ENCODE results near the gene ADK. TPM values are rescaled to one million over a fixed set of nuclear protein-coding genes. Genes with fewer than 3 reads are reported as not detected.

Gene ADK
- total RNA-seq, 1 donor from 2014 or later = 26.2 TPM

DNA sequence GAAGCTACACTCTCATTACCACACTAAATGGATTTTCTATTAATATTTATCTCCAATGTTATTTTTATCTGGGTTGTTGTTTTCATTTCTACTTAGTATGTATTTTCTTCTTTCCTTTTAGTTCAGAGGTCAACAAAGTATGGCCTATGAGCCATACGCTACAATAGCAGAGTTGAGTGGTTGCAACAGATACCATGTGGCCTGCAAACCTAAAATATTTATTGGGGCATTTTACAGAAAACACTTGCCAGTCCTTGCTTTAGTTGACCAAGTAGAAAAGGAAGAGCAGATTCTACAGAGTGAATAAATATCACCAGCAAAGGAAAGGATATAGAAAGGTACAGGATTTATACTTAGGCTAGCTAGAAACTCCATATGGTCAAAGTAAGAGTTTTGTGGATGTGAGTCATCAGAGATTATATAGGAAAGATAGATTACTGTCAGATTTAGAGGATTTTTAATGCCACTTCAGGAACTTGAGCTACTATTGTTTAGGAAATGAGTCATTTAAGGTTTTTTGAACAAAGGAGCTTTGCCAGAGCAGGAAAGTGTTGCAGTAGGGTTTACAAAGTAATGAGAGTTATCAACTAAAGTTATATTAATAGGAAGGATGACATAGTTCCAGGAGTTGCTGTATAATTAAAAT, 352.1 kb downstream of the ADK start:
- Mint-ChIP-seq H3K4me1 (peaks cover 34% of the 10 kb centered on the region), H3K27ac (peak overlapping the region; percentile 23), H3K9me3 (peaks cover 18% of the 10 kb centered on the region), H3K27me3 (ENCODE audit: low read depth) (no peaks in the 10 kb centered on the region), H3K4me3 (no peak overlapping the region), H3K36me3 (peaks cover 12% of the 10 kb centered on the region)
- no peak for DNase-seq (ENCODE audit: low spot score in 2 of 2, unreplicated experiment in 2 of 2)
- TF ChIP-seq, protein P1, sequence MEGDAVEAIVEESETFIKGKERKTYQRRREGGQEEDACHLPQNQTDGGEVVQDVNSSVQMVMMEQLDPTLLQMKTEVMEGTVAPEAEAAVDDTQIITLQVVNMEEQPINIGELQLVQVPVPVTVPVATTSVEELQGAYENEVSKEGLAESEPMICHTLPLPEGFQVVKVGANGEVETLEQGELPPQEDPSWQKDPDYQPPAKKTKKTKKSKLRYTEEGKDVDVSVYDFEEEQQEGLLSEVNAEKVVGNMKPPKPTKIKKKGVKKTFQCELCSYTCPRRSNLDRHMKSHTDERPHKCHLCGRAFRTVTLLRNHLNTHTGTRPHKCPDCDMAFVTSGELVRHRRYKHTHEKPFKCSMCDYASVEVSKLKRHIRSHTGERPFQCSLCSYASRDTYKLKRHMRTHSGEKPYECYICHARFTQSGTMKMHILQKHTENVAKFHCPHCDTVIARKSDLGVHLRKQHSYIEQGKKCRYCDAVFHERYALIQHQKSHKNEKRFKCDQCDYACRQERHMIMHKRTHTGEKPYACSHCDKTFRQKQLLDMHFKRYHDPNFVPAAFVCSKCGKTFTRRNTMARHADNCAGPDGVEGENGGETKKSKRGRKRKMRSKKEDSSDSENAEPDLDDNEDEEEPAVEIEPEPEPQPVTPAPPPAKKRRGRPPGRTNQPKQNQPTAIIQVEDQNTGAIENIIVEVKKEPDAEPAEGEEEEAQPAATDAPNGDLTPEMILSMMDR (IDR thresholded peaks at IDR 0.05; ENCODE audit: unreplicated experiment) = no peak

DNA sequence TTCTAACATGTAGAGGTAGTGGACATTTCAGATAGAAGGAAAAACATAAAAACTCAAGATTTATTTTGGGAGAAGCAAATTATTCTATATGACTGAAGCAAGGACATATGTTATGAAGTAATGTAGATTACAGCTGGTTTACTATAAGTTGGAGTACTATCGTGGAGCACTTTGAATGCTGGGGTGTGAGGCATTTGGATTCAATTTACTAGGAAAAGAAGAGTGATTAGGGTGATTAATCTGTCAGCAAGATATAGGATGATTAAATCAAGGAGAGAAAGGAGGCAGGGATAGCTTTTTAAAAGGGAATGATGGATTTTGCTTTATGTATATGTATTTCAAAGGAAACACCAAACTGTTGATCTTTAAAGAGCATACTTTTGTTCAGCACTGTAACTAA, 356.9 kb downstream of the ADK start:
- H3K4me3 Mint-ChIP-seq = no peak overlapping the region
- peaks cover 15% of the 10 kb centered on the region for H3K4me1 Mint-ChIP-seq
- H3K27ac Mint-ChIP-seq = peak overlapping the region; percentile 4
- no peak for DNase-seq (ENCODE audit: low spot score in 2 of 2, unreplicated experiment in 2 of 2)
- TF ChIP-seq, protein P1 (IDR thresholded peaks at IDR 0.05; ENCODE audit: unreplicated experiment) = no peak
- H3K9me3 Mint-ChIP-seq = peaks cover 49% of the 10 kb centered on the region
- peaks cover 35% of the 10 kb centered on the region for H3K36me3 Mint-ChIP-seq
- no peaks in the 10 kb centered on the region for H3K27me3 Mint-ChIP-seq (ENCODE audit: low read depth)

DNA sequence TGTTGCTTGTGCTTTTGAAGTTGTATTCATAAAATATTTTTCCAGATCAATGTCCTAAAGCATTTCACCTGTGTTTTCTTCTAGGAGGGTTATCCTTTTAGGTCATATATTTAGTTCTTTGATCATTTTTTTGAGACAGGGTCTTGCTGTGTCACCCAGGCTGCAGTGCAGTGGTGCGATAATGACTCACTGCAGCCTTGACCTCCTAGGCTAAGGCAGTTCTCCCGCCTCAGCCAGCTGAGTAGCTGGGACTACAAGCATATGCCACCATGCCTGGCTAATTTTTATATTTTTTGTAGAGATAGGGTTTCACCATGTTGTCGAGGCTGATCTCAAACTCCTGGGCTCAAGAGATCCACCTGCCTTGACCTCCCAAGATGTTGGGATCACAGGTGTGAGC, 359.6 kb downstream of the ADK start:
- no peak overlapping the region for H3K27ac Mint-ChIP-seq
- peaks cover 63% of the 10 kb centered on the region for H3K9me3 Mint-ChIP-seq
- TF ChIP-seq, protein P1 (IDR thresholded peaks at IDR 0.05; ENCODE audit: unreplicated experiment) = no peak
- H3K36me3 Mint-ChIP-seq = peaks cover 54% of the 10 kb centered on the region
- no peak for DNase-seq (ENCODE audit: low spot score in 2 of 2, unreplicated experiment in 2 of 2)
- no peak overlapping the region for H3K4me3 Mint-ChIP-seq
- peaks cover 5% of the 10 kb centered on the region for H3K4me1 Mint-ChIP-seq
- H3K27me3 Mint-ChIP-seq (ENCODE audit: low read depth) = no peaks in the 10 kb centered on the region

DNA sequence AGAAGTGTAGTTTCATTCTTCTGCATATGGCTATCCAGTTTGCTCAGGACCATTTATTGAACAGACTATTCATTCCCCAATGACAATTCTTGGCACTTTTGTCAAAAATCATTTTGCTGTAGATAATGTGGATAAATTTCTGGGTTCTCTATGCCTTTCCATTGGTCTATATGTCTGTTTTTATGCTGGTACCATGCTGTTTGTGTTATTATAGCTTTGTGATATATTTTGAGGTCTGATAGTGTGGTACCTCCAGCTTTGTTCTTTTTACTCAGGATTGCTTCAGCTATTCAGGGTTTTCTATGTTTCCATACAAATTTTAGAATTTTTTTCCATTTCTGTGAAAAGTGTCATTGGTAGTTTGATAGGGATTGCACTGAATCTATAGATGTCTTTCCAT, 360.0 kb downstream of the ADK start:
- TF ChIP-seq, protein P1 (IDR thresholded peaks at IDR 0.05; ENCODE audit: unreplicated experiment) = no peak
- Mint-ChIP-seq H3K9me3 (peaks cover 60% of the 10 kb centered on the region), H3K27ac (no peak overlapping the region), H3K36me3 (peaks cover 54% of the 10 kb centered on the region), H3K4me3 (no peak overlapping the region), H3K27me3 (ENCODE audit: low read depth) (no peaks in the 10 kb centered on the region), H3K4me1 (peaks cover 5% of the 10 kb centered on the region)
- DNase-seq (ENCODE audit: low spot score in 2 of 2, unreplicated experiment in 2 of 2) = no peak

DNA sequence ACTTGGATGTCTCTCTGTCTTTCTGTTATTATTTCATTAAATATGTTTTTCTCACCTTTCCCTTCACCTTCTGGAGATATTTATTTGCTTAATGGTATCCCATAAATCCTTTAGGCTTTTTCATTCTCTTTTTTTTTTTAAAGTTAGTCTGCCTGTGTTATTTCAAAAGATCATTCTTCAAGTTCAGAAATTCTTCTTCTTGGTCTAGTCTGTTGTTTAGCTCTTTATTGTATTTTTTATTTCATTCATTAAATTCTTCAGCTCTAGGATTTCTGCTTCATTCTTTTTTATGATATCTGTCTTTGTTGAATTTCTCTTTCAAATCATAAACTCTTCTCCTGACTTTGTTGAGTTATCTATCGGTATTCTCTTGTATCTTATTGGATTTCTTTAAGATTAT, 363.3 kb downstream of the ADK start:
- no peak for DNase-seq (ENCODE audit: low spot score in 2 of 2, unreplicated experiment in 2 of 2)
- TF ChIP-seq, protein P1 (IDR thresholded peaks at IDR 0.05; ENCODE audit: unreplicated experiment) = no peak
- no peaks in the 10 kb centered on the region for H3K27me3 Mint-ChIP-seq (ENCODE audit: low read depth)
- H3K4me3 Mint-ChIP-seq = no peak overlapping the region
- peaks cover 53% of the 10 kb centered on the region for H3K36me3 Mint-ChIP-seq
- no peaks in the 10 kb centered on the region for H3K4me1 Mint-ChIP-seq
- peaks cover 60% of the 10 kb centered on the region for H3K9me3 Mint-ChIP-seq
- H3K27ac Mint-ChIP-seq = no peak overlapping the region

Measured in mesothelial cell of epicardium (in vitro differentiated cells).